Stimulated activated CD4-positive, alpha-beta T cell treated with anti-CD3 and anti-CD28 coated beads, Interleukin-2, amount 100 ng/mL, for 4 hours (primary cell): Measurements from ENCODE around the gene MPPE1.
"Not testable (repeated sequence)": the region's sequence is repeated elsewhere in the genome, so short reads cannot be mapped to it uniquely, and the experiment has no call there.

Source experiments
- DNase-seq: peaks from one replicate; pipeline ENCODE4 v3.0.0-alpha.2; 2020; ENCODE audit warnings: low read depth

The MPPE1 gene

GRCh38 chr18:11908182-11909060 is at the start of gene MPPE1:
TSS of gene MPPE1 (minus strand) at chr18:11908317. CDS start at chr18:11897264, 11,053 bp downstream.
- peak; percentile 74 for DNase-seq

- DNase-seq = no peak
These were observed 49.5 kb upstream of the MPPE1 start for GRCh38 chr18:11957636-11958035.

GRCh38 chr18:11956371-11957308 is 48.5 kb upstream of the MPPE1 start:
- no peak for DNase-seq

GRCh38 chr18:11955239-11956029 is 47.3 kb upstream of the MPPE1 start:
- no peak for DNase-seq

GRCh38 chr18:11953113-11953512 is 45.0 kb upstream of the MPPE1 start:
- no peak for DNase-seq

- DNase-seq = no peak
These were observed 43.3 kb upstream of the MPPE1 start for GRCh38 chr18:11951390-11951851.

GRCh38 chr18:11950824-11951223 is 42.7 kb upstream of the MPPE1 start:
- no peak for DNase-seq

- no peak for DNase-seq
These were observed 40.9 kb upstream of the MPPE1 start for GRCh38 chr18:11948852-11949523.

- peak; percentile 54 for DNase-seq
These were observed 39.4 kb upstream of the MPPE1 start for GRCh38 chr18:11947214-11948191.

GRCh38 chr18:11946756-11947155 is 38.6 kb upstream of the MPPE1 start:
- DNase-seq = no peak

- not testable (repeated sequence) for DNase-seq
These were observed 37.9 kb upstream of the MPPE1 start for GRCh38 chr18:11945834-11946659.

- DNase-seq = no peak
These were observed 36.7 kb upstream of the MPPE1 start for GRCh38 chr18:11944786-11945185.

- no peak for DNase-seq
These were observed 36.1 kb upstream of the MPPE1 start for GRCh38 chr18:11944252-11944651.

- no peak for DNase-seq
These were observed 35.4 kb upstream of the MPPE1 start for GRCh38 chr18:11943551-11943950.

GRCh38 chr18:11940956-11941355 is 32.8 kb upstream of the MPPE1 start:
- DNase-seq = no peak

- DNase-seq = peak; percentile 68
These were observed 29.9 kb upstream of the MPPE1 start for GRCh38 chr18:11937874-11938478.

GRCh38 chr18:11932393-11932792 is 24.3 kb upstream of the MPPE1 start:
- DNase-seq = no peak

- no peak for DNase-seq
These were observed 19.4 kb upstream of the MPPE1 start for GRCh38 chr18:11927497-11927896.
